ENCODE results near the gene GAS2L3. TPM values are rescaled to one million over a fixed set of nuclear protein-coding genes. Genes with fewer than 3 reads are reported as not detected.

The GAS2L3 gene
- polyA plus RNA-seq, 1 of the 3 experiments (the other 2 are of a cell fraction) = 1.6 TPM

DNA sequence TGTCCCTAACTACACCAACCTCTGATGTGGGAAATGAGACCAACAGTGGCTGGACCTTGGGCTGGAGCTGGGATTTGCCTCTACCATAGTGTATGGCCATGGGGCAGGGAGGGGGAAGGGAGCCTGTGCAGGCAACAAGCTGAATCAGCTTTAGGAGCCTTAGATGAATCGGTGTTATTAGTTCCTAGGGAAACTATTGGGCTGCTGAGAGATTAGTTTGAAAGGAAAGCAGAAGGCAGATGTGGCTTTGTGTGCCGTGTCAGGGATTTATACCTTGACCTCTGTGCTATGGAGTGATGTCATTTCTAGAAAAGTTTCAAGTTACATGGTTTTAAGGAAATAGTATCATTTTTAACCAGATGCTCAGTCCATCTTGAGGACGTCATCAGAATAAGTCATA lies 19.5 kb upstream of the GAS2L3 start:
- DNase-seq = no peak
- ChIA-PET CTCF (interaction anchor here (0.6 to 4.5 kb wide), 19 partner anchors 10 to 743 kb away, joined by 3 to 61 read pairs (median 4); partner anchors contain the start of gene GAS2L3), POLR2A (no interaction called here)
- WGBS (ENCODE audit: low lambda C conversion rate) = 62% methylated on average over 3 of the region's 3 CpGs
- Histone ChIP-seq H3K9me2 (no peaks in the 10 kb centered on the region), H3K4me2 (no peak overlapping the region), H3K79me2 (ENCODE audit: insufficient read depth) (no peaks in the 10 kb centered on the region), H3K27ac (ENCODE audit: low read depth in 2 of 2, low read length in 1 of 2) (no peak overlapping the region), H3F3A (replicated peaks; ENCODE audit: insufficient read depth) (peaks cover 11% of the 10 kb centered on the region), H2AFZ (ENCODE audit: low read depth) (no peak overlapping the region), H3K36me3 (replicated peaks in 1 of 2; ENCODE audit: control insufficient read depth in 1 of 2, insufficient read depth in 2 of 2, low read length in 1 of 2) (no peaks in the 10 kb centered on the region), H3K4me1 (ENCODE audit: control insufficient read depth in 1 of 2, insufficient read depth in 2 of 2, low read depth in 1 of 2, low read length in 1 of 2) (no peaks in the 10 kb centered on the region), H3K4me3 (ENCODE audit: low read depth in 2 of 2, low read length in 1 of 2) (no peak overlapping the region), H3K9ac (no peak overlapping the region; the same call in 1 of the 2 replicates), H3K27me3 (ENCODE audit: insufficient read depth) (no peaks in the 10 kb centered on the region), H3K9me3 (no peaks in the 10 kb centered on the region), H4K20me1 (ENCODE audit: insufficient read depth) (no peaks in the 10 kb centered on the region)
- TF ChIP-seq GABPA (IDR thresholded peaks at IDR 0.05; ENCODE audit: low read depth) = no peak
- TF ChIP-seq NRF1 (IDR thresholded peaks at IDR 0.05; ENCODE audit: low read depth, low read length) = no peak
- no peak for TF ChIP-seq POLR2AphosphoS5 (IDR thresholded peaks at IDR 0.05; ENCODE audit: low read depth, low read length)
- no peak for TF ChIP-seq RAD21 (IDR thresholded peaks at IDR 0.05; ENCODE audit: low read length)
- no peak for TF ChIP-seq EZH2phosphoT487 (IDR thresholded peaks at IDR 0.05; ENCODE audit: borderline replicate concordance, low read depth)
- TF ChIP-seq FOXJ3 (CRISPR knock-in tag; IDR thresholded peaks at IDR 0.05) = no peak
- TF ChIP-seq RCOR1 (IDR thresholded peaks at IDR 0.05; ENCODE audit: low read length) = no peak
- TF ChIP-seq, protein P1, sequence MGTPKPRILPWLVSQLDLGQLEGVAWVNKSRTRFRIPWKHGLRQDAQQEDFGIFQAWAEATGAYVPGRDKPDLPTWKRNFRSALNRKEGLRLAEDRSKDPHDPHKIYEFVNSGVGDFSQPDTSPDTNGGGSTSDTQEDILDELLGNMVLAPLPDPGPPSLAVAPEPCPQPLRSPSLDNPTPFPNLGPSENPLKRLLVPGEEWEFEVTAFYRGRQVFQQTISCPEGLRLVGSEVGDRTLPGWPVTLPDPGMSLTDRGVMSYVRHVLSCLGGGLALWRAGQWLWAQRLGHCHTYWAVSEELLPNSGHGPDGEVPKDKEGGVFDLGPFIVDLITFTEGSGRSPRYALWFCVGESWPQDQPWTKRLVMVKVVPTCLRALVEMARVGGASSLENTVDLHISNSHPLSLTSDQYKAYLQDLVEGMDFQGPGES (IDR thresholded peaks at IDR 0.05; ENCODE audit: low read depth, low read length) = no peak
- TF ChIP-seq TAF1 (IDR thresholded peaks at IDR 0.05; ENCODE audit: borderline replicate concordance, low read depth, low read length) = no peak
- TF ChIP-seq GATA2 (CRISPR knock-in tag; IDR thresholded peaks at IDR 0.05) = no peak
- no peak for TF ChIP-seq SIN3A (IDR thresholded peaks at IDR 0.05; ENCODE audit: borderline replicate concordance, low read depth, low read length)
- TF ChIP-seq FOXM1 (IDR thresholded peaks at IDR 0.05; ENCODE audit: low read depth) = no peak
- TF ChIP-seq, protein P2, sequence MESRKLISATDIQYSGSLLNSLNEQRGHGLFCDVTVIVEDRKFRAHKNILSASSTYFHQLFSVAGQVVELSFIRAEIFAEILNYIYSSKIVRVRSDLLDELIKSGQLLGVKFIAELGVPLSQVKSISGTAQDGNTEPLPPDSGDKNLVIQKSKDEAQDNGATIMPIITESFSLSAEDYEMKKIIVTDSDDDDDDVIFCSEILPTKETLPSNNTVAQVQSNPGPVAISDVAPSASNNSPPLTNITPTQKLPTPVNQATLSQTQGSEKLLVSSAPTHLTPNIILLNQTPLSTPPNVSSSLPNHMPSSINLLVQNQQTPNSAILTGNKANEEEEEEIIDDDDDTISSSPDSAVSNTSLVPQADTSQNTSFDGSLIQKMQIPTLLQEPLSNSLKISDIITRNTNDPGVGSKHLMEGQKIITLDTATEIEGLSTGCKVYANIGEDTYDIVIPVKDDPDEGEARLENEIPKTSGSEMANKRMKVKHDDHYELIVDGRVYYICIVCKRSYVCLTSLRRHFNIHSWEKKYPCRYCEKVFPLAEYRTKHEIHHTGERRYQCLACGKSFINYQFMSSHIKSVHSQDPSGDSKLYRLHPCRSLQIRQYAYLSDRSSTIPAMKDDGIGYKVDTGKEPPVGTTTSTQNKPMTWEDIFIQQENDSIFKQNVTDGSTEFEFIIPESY (IDR thresholded peaks at IDR 0.05; ENCODE audit: borderline replicate concordance, low read depth) = no peak
- TF ChIP-seq FOSL2 (IDR thresholded peaks at IDR 0.05; ENCODE audit: borderline replicate concordance, low read depth) = no peak
- TF ChIP-seq RFX5 (IDR thresholded peaks at IDR 0.05; ENCODE audit: low read length) = no peak
- no peak for TF ChIP-seq RXRA (IDR thresholded peaks at IDR 0.05; ENCODE audit: borderline replicate concordance, low read depth)
- TF ChIP-seq CHD2 (IDR thresholded peaks at IDR 0.05; ENCODE audit: low read length, partially characterized antibody) = no peak
